K562 (cell line): ENCODE data around the gene VILL. TPM values are rescaled to one million over a fixed set of nuclear protein-coding genes. Genes with fewer than 3 reads are reported as not detected.
A peak's percentile ranks its signal among the peaks of the same experiment; 100 is the strongest.

Experiments
- CBX1 ChIP-seq: sonication (generic); IDR thresholded peaks from 2 replicates; pipeline ENCODE4 v1.6.1; 2016; ENCODE audit warnings: antibody characterized with exemption, low read depth, mild to moderate bottlenecking
- EP400 ChIP-seq: fragments of 450-650 bp; IDR thresholded peaks from 2 replicates; pipeline ENCODE4 v1.6.1; 2017; ENCODE audit warnings: antibody characterized with exemption, mild to moderate bottlenecking, moderate library complexity
- GATAD2B ChIP-seq: fragments of 450-650 bp; IDR thresholded peaks from 2 replicates; pipeline ENCODE4 v1.6.1; 2017; ENCODE audit warnings: mild to moderate bottlenecking, borderline replicate concordance
- HNRNPH1 ChIP-seq: fragments of 200-400 bp; formaldehyde crosslinking; optimal IDR thresholded peaks from 2 replicates; pipeline ENCODE3; 2017; ENCODE audit warnings: low read depth, mild to moderate bottlenecking, low read length, moderate library complexity
- MED1 ChIP-seq: sonication (generic); formaldehyde crosslinking; IDR thresholded peaks from 2 replicates; pipeline ENCODE4 v1.8.1; 2023; ENCODE audit warnings: missing genetic modification reagents, borderline replicate concordance
- U2AF1 ChIP-seq: fragments of 200-400 bp; formaldehyde crosslinking; optimal IDR thresholded peaks from 2 replicates; pipeline ENCODE3; 2017; ENCODE audit warnings: mild to moderate bottlenecking, low read depth, low read length, moderate library complexity
- ZNF644 ChIP-seq: fragments of 200-800 bp; sonication (Bioruptor generic); IDR thresholded peaks from 2 replicates; pipeline ENCODE4 v1.6.1; 2016; ENCODE audit warnings: low read depth, missing genetic modification characterization, missing compliant biosample characterization
- ZNF764 ChIP-seq: fragments of 250-450 bp; sonication (Bioruptor Pico); IDR thresholded peaks from 2 replicates; pipeline ENCODE4 v1.4.0; 2020; ENCODE audit warnings: low read depth, mild to moderate bottlenecking, moderate library complexity
- polyA plus RNA-seq, 8 experiments: library from polyadenylated mRNA; depleted of rRNA in 4 of 8; stranded (reverse) in 5 of 8; unstranded in 3 of 8; fragments of >200 nt; fragmentation: Nextera tagmentation in 2 of 8; fragmentation: Illumina TruSeq in 1 of 8; extraction: Ambion mirVana in 2 of 8; extraction: Trizol in 1 of 8; gene quantifications; 2 replicates each; pipeline versions ENCODE4 v1.2.1 to v1.2.3, GENCODE V29; 2011 to 2014; ENCODE audit warnings: inconsistent platforms in 1 of 8, missing spikeins in 1 of 8
- total RNA-seq, 7 experiments: library from RNA; depleted of rRNA in 6 of 7; stranded (reverse); fragments of >200 nt in 6 of 7; fragmentation: Illumina TruSeq in 2 of 7; extraction: Trizol in 2 of 7; gene quantifications; 2 replicates each; pipeline versions ENCODE4 v1.2.1 to v1.2.3, GENCODE V29; 2011 to 2021; ENCODE audit warnings: low replicate concordance in 1 of 7
- TF ChIP-seq, protein P1 (sequence below), 2 experiments: fragments of 450-650 bp; IDR thresholded peaks; 2 replicates each; pipeline ENCODE4 v1.6.1; 2016; ENCODE audit warnings: mild to moderate bottlenecking in 2 of 2, borderline replicate concordance in 1 of 2, low read depth in 1 of 2, moderate library complexity in 1 of 2
- TF ChIP-seq, protein P2 (sequence below), 2 experiments: IDR thresholded peaks; 2 replicates each; pipeline ENCODE4 v1.6.1; 2011; ENCODE audit warnings: borderline replicate concordance in 1 of 2, control low read depth in 1 of 2, low read depth in 1 of 2, low read length in 1 of 2, mild to moderate bottlenecking in 1 of 2, mixed read lengths in 1 of 2, moderate library complexity in 1 of 2; ENCODE audit not compliant: insufficient read depth in 1 of 2, insufficient read length in 1 of 2, poor library complexity in 1 of 2, severe bottlenecking in 1 of 2; ENCODE audit errors: extremely low read depth in 1 of 2
- TF ChIP-seq, protein P3 (sequence below), 2 experiments: fragments of 450-650 bp in 1 of 2; sonication (generic) in 1 of 2; formaldehyde crosslinking; conservative IDR thresholded peaks; 2 replicates each; pipeline versions ENCODE4 v1.4.0 to v1.8.1; 2020 to 2022; ENCODE audit warnings: mild to moderate bottlenecking in 1 of 2, missing genetic modification reagents in 1 of 2
- TF ChIP-seq, protein P4 (sequence below): sonication (generic); formaldehyde crosslinking; IDR thresholded peaks from 2 replicates; pipeline ENCODE4 v1.8.0; 2022; ENCODE audit warnings: mild to moderate bottlenecking, missing genetic modification reagents

Gene VILL
- total and polyA plus RNA-seq, 9 of the 15 experiments (the other 6 are each of a cell fraction or from before 2014, with no cell fraction given) = 0.11 to 16.0 (median 8.8) TPM

DNA sequence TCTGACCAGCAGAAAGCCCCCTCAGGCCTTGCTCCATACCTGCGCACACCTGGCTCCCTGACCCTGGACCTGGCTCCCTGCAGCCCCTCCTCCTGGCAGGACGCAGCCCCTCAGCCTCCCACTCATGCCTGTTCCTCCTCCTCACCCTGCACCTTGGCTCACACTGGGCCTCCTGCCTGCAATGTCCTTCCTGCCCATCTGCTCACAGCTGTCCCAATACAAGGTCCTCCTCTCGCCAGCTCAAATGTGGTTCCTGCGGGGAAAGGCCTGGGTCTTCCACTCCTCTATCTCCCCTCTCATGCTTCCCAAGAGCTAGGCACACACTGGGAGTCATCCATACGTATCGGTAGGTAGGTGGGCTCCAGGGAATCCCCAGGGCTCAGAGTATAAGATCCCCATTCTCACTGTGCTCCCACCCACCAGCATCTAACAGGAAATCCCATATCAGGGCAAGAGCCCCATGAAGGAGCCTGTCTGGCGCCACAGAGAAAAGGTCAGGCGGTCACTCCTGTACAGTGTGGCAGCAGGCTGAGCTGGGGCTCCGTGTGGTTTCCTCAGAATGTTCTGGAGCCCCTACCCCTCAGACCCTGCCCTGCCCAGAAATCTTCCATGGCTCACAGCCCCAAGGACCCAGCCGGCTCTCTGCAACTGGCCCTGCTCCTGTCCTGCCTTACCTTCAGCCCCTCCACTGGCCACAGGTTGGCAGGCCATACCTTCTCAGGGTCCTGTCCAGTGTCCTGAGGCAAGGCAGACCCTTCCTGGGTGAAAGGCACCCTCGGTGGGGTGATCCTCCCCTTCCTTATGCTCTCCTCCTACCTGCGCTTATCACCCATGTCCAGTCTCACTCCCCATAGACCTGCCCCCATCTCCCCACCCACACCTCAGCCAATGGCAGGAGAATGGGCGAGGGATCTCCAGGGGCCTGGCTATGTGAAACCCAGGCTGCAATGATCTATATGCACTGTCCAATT lies 28.0 kb downstream of the VILL start (continued):
- TF ChIP-seq, protein P1, sequence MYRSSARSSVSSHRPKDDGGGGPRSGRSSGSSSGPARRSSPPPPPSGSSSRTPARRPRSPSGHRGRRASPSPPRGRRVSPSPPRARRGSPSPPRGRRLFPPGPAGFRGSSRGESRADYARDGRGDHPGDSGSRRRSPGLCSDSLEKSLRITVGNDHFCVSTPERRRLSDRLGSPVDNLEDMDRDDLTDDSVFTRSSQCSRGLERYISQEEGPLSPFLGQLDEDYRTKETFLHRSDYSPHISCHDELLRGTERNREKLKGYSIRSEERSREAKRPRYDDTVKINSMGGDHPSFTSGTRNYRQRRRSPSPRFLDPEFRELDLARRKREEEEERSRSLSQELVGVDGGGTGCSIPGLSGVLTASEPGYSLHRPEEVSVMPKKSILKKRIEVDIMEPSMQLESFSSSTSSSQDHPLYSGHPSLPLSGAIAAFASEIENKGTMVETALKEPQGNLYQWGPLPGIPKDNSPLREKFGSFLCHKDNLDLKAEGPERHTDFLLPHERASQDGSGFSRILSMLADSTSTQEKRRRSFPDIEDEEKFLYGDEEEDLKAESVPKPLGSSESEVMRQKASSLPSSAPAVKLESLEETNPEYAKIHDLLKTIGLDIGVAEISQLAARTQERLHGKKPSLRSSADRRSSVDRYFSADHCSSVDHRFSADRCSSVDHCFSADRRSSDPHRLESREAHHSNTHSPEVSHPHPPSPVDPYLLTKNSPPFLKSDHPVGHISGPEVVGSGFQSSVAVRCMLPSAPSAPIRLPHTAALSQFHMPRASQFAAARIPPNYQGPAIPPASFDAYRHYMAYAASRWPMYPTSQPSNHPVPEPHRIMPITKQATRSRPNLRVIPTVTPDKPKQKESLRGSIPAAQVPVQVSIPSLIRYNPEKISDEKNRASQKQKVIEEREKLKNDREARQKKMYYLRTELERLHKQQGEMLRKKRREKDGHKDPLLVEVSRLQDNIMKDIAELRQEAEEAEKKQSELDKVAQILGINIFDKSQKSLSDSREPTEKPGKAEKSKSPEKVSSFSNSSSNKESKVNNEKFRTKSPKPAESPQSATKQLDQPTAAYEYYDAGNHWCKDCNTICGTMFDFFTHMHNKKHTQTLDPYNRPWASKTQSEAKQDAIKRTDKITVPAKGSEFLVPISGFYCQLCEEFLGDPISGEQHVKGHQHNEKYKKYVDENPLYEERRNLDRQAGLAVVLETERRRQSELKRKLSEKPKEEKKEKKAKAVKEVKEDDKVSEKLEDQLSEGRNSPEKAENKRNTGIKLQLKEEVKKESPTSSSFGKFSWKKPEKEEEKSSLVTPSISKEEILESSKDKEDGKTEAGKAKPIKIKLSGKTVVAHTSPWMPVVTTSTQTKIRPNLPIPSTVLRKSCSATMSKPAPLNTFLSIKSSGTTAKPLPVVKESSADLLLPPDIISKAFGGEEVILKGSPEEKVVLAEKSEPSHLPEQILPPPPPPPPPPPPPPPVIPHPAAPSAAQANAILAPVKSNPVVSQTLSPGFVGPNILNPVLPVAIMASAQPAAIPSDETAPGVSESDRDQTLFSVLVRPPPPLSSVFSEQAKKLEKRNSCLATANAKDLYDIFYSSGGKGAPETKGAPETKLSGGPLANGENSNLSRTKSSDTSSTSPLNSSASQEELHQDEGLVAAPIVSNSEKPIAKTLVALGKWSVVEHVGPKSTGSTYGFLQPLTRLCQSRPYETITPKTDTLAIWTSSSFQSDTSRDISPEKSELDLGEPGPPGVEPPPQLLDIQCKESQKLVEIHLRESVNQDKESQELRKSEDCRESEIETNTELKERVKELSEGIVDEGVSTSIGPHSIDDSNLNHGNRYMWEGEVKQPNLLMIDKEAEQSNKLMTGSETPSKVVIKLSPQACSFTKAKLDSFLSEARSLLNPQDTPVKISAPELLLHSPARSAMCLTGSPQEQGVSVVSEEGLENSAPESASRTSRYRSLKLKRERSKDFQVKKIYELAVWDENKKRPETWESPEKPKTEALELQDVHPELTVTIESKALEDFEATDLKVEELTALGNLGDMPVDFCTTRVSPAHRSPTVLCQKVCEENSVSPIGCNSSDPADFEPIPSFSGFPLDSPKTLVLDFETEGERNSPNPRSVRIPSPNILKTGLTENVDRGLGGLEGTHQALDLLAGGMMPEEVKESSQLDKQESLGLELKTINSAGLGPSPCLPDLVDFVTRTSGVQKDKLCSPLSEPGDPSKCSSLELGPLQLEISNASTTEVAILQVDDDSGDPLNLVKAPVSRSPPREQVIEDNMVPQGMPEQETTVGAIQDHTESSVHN (IDR thresholded peaks at IDR 0.05; ENCODE audit: borderline replicate concordance in 1 of 2, low read depth in 1 of 2) = no peak
- TF ChIP-seq, protein P2, sequence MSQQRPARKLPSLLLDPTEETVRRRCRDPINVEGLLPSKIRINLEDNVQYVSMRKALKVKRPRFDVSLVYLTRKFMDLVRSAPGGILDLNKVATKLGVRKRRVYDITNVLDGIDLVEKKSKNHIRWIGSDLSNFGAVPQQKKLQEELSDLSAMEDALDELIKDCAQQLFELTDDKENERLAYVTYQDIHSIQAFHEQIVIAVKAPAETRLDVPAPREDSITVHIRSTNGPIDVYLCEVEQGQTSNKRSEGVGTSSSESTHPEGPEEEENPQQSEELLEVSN (IDR thresholded peaks at IDR 0.05; ENCODE audit: borderline replicate concordance in 1 of 2, extremely low read depth in 1 of 2, insufficient read depth in 1 of 2, insufficient read length in 1 of 2, low read depth in 1 of 2, low read length in 1 of 2, poor library complexity in 1 of 2, severe bottlenecking in 1 of 2) = no peak
- no peak for TF ChIP-seq U2AF1
- no peak for TF ChIP-seq ZNF764 (CRISPR knock-in tag)
- TF ChIP-seq EP400 = no peak
- no peak for TF ChIP-seq CBX1
- TF ChIP-seq, protein P3, sequence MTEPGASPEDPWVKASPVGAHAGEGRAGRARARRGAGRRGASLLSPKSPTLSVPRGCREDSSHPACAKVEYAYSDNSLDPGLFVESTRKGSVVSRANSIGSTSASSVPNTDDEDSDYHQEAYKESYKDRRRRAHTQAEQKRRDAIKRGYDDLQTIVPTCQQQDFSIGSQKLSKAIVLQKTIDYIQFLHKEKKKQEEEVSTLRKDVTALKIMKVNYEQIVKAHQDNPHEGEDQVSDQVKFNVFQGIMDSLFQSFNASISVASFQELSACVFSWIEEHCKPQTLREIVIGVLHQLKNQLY (CRISPR knock-in tag; conservative IDR thresholded peaks at IDR 0.05) = no peak
- TF ChIP-seq HNRNPH1 = no peak
- TF ChIP-seq, protein P4, sequence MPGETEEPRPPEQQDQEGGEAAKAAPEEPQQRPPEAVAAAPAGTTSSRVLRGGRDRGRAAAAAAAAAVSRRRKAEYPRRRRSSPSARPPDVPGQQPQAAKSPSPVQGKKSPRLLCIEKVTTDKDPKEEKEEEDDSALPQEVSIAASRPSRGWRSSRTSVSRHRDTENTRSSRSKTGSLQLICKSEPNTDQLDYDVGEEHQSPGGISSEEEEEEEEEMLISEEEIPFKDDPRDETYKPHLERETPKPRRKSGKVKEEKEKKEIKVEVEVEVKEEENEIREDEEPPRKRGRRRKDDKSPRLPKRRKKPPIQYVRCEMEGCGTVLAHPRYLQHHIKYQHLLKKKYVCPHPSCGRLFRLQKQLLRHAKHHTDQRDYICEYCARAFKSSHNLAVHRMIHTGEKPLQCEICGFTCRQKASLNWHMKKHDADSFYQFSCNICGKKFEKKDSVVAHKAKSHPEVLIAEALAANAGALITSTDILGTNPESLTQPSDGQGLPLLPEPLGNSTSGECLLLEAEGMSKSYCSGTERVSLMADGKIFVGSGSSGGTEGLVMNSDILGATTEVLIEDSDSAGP = no peak
- peak; percentile 50; the same call in 1 of the 2 replicates for TF ChIP-seq ZNF644 (tag)
- no peak for TF ChIP-seq MED1 (CRISPR knock-in tag)
- TF ChIP-seq GATAD2B = no peak
